A549 treated with dexamethasone at 1 μM for 4 hours (cell line): ENCODE measurements around the gene ZNF770. TPM values are rescaled to one million over a fixed set of nuclear protein-coding genes. Genes with fewer than 3 reads are reported as not detected.

ENCODE experiments used
- total RNA-seq: library from RNA; stranded (reverse); fragments of 200-300 nt; extraction: Qiagen RNA extraction; gene quantifications from 5 replicates; pipeline ENCODE4 v1.2.3, GENCODE V29; 2022

The ZNF770 gene
- 13.5 to 20.7 TPM (median 18.0 TPM) in 5 replicates for total RNA-seq

GRCh38 chr15:34988027-34988902, at the start of gene ZNF770:
Gene ZNF770, minus strand, starts transcription at chr15:34988287. Its CDS starts 4,853 bp downstream, at chr15:34983434.

GRCh38 chr15:34969340-34970097, 18.6 kb downstream of the ZNF770 start, which contains the start of gene AQR:
Gene AQR, minus strand, starts transcription at chr15:34969742. Its CDS starts 129 bp downstream, at chr15:34969613.

Other genes with a start within 250 kb of the ZNF770 start
- gene GJD2, start 233.3 kb downstream of the ZNF770 start, total RNA-seq = not detected in 5 replicates
- gene ACTC1, start 192.7 kb downstream of the ZNF770 start, total RNA-seq = 0.18 to 0.54 TPM (median 0.35 TPM) in 5 replicates
- 27.6 to 39.9 TPM (median 38.4 TPM) in 5 replicates for gene AQR, start 18.5 kb downstream of the ZNF770 start, total RNA-seq
- not detected in 5 replicates for gene NANOGP8, start 97.0 kb upstream of the ZNF770 start, total RNA-seq